Stimulated activated CD4-positive, alpha-beta T cell treated with anti-CD3 and anti-CD28 coated beads, Interleukin-15, amount 100 ng/mL, for 1 hour (primary cell): Measurements from ENCODE around the gene CEACAM7.

Experiments used
- DNase-seq, 2 donors: peaks; one replicate each; pipeline ENCODE4 v3.0.0-alpha.2; 2020; ENCODE audit warnings: low read depth in 1 of 2, low spot score in 1 of 2

The CEACAM7 gene

DNA sequence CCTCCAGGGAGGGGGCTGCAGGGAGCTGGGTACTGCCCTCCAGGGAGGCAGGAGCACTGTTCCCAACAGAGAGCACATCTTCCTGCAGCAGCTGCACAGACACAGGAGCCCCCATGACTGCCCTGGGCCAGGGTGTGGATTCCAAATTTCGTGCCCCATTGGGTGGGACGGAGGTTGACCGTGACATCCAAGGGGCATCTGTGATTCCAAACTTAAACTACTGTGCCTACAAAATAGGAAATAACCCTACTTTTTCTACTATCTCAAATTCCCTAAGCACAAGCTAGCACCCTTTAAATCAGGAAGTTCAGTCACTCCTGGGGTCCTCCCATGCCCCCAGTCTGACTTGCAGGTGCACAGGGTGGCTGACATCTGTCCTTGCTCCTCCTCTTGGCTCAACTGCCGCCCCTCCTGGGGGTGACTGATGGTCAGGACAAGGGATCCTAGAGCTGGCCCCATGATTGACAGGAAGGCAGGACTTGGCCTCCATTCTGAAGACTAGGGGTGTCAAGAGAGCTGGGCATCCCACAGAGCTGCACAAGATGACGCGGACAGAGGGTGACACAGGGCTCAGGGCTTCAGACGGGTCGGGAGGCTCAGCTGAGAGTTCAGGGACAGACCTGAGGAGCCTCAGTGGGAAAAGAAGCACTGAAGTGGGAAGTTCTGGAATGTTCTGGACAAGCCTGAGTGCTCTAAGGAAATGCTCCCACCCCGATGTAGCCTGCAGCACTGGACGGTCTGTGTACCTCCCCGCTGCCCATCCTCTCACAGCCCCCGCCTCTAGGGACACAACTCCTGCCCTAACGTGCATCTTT is 12.5 kb upstream of the CEACAM7 start:
- DNase-seq = no peak

DNA sequence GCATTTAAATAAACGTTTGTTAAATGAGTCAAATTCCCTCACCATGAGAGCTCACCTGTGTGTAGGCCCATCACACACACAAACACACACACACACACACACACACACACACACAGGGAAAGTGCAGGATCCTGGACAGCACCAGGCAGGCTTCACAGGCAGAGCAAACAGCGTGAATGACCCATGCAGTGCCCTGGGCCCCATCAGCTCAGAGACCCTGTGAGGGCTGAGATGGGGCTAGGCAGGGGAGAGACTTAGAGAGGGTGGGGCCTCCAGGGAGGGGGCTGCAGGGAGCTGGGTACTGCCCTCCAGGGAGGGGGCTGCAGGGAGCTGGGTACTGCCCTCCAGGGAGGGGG is 11.9 kb upstream of the CEACAM7 start:
- no peak for DNase-seq

DNA sequence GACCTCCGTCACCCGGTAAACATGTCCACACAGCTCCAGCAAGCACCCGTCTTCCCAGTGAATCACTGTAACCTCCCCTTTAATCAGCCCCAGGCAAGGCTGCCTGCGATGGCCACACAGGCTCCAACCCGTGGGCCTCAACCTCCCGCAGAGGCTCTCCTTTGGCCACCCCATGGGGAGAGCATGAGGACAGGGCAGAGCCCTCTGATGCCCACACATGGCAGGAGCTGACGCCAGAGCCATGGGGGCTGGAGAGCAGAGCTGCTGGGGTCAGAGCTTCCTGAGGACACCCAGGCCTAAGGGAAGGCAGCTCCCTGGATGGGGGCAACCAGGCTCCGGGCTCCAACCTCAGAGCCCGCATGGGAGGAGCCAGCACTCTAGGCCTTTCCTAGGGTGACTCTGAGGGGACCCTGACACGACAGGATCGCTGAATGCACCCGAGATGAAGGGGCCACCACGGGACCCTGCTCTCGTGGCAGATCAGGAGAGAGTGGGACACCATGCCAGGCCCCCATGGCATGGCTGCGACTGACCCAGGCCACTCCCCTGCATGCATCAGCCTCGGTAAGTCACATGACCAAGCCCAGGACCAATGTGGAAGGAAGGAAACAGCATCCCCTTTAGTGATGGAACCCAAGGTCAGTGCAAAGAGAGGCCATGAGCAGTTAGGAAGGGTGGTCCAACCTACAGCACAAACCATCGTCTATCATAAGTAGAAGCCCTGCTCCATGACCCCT is 11.3 kb upstream of the CEACAM7 start:
- no peak for DNase-seq

DNA sequence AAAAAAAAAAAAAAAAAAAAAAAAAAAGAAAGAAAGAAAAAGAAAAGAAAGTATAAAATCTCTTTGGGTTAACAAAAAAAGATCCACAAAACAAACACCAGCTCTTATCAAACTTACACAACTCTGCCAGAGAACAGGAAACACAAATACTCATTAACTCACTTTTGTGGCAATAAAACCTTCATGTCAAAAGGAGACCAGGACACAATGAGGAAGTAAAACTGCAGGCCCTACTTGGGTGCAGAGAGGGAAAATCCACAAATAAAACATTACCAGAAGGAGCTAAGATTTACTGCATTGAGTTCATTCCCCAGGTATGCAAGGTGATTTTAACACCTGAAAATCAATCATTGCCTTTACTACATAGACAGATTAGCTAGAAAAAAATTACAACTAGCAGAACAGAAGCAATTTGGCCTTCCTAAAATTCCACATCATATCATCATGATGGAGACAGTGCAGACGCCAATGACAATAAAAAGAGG is 10.7 kb upstream of the CEACAM7 start:
- no peak for DNase-seq

DNA sequence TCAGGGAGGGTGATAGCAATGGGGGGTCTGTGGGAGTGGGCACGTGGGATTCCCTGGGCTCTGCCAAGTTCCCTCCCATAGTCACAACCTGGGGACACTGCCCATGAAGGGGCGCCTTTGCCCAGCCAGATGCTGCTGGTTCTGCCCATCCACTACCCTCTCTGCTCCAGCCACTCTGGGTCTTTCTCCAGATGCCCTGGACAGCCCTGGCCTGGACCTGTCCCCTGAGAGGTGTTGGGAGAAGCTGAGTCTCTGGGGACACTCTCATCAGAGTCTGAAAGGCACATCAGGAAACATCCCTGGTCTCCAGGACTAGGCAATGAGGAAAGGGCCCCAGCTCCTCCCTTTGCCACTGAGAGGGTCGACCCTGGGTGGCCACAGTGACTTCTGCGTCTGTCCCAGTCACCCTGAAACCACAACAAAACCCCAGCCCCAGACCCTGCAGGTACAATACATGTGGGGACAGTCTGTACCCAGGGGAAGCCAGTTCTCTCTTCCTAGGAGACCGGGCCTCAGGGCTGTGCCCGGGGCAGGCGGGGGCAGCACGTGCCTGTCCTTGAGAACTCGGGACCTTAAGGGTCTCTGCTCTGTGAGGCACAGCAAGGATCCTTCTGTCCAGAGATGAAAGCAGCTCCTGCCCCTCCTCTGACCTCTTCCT is 9.3 kb upstream of the CEACAM7 start:
- DNase-seq = no peak

DNA sequence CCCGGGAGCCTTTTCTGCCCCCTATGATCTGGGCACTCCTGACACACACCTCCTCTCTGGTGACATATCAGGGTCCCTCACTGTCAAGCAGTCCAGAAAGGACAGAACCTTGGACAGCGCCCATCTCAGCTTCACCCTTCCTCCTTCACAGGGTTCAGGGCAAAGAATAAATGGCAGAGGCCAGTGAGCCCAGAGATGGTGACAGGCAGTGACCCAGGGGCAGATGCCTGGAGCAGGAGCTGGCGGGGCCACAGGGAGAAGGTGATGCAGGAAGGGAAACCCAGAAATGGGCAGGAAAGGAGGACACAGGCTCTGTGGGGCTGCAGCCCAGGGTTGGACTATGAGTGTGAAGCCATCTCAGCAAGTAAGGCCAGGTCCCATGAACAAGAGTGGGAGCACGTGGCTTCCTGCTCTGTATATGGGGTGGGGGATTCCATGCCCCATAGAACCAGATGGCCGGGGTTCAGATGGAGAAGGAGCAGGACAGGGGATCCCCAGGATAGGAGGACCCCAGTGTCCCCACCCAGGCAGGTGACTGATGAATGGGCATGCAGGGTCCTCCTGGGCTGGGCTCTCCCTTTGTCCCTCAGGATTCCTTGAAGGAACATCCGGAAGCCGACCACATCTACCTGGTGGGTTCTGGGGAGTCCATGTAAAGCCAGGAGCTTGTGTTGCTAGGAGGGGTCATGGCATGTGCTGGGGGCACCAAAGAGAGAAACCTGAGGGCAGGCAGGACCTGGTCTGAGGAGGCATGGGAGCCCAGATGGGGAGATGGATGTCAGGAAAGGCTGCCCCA is 8.5 kb upstream of the CEACAM7 start:
- DNase-seq = no peak

DNA sequence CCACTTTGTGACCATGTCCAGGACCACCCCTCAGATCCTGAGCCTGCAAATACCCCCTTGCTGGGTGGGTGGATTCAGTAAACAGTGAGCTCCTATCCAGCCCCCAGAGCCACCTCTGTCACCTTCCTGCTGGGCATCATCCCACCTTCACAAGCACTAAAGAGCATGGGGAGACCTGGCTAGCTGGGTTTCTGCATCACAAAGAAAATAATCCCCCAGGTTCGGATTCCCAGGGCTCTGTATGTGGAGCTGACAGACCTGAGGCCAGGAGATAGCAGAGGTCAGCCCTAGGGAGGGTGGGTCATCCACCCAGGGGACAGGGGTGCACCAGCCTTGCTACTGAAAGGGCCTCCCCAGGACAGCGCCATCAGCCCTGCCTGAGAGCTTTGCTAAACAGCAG is 7.7 kb upstream of the CEACAM7 start:
- no peak for DNase-seq

DNA sequence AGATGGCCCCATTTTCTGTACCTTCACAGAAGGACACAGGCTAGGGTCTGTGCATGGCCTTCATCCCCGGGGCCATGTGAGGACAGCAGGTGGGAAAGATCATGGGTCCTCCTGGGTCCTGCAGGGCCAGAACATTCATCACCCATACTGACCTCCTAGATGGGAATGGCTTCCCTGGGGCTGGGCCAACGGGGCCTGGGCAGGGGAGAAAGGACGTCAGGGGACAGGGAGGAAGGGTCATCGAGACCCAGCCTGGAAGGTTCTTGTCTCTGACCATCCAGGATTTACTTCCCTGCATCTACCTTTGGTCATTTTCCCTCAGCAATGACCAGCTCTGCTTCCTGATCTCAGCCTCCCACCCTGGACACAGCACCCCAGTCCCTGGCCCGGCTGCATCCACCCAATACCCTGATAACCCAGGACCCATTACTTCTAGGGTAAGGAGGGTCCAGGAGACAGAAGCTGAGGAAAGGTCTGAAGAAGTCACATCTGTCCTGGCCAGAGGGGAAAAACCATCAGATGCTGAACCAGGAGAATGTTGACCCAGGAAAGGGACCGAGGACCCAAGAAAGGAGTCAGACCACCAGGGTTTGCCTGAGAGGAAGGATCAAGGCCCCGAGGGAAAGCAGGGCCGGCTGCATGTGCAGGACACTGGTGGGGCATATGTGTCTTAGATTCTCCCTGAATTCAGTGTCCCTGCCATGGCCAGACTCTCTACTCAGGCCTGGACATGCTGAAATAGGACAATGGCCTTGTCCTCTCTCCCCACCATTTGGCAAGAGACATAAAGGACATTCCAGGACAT is 7.0 kb upstream of the CEACAM7 start:
- DNase-seq = no peak

DNA sequence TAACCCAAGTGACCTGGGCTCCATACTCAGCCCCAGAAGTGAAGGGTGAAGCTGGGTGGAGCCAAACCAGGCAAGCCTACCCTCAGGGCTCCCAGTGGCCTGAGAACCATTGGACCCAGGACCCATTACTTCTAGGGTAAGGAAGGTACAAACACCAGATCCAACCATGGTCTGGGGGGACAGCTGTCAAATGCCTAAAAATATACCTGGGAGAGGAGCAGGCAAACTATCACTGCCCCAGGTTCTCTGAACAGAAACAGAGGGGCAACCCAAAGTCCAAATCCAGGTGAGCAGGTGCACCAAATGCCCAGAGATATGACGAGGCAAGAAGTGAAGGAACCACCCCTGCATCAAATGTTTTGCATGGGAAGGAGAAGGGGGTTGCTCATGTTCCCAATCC is 6.1 kb upstream of the CEACAM7 start:
- DNase-seq = no peak

DNA sequence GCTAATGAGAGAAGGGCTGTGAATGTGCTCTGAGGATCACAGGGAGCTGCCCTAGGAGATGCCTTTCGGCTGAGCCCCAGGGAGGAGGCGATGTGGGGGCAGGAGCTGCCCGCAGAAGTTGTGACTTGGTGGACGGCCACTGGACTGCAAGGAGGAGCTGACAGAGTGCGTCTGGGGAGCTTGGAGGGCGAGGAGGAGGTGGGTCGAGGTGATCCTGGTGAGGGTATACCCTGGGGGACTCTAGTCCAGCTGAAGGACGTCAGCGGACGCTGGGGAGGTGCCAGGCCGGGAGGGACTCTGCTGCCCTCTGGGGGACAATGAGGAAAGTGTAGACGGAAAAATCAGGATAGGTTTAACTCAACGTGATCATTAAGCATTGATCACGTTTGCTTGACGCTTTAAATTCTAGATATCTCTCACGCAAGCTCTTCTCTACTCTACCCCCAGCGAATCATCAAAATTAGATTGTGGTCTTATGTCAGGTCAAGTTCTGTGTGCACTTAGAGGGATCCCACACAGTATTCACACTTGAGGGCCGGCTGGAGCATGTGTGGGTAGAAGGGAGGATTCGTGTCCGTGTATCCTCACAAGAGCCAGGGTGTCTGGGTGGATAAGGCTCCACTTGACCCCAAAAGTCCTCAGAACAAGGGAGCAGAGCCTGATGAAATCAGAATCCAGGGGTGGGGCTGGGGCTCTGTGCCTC is 3.3 kb upstream of the CEACAM7 start:
- no peak for DNase-seq

DNA sequence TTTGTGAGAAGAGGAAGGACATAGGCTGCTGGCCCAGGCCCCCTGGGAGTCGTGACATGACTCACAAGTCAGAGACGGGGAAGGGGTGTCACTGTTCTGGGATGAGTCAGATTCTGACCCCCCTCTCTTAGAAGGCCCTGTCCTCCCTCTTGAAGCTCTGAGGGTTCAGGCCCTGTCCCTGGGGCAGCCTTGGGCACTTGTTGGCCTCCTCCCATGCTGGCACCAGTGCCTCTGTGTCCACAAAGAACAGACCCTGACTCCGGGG is 2.7 kb upstream of the CEACAM7 start:
- no peak for DNase-seq

DNA sequence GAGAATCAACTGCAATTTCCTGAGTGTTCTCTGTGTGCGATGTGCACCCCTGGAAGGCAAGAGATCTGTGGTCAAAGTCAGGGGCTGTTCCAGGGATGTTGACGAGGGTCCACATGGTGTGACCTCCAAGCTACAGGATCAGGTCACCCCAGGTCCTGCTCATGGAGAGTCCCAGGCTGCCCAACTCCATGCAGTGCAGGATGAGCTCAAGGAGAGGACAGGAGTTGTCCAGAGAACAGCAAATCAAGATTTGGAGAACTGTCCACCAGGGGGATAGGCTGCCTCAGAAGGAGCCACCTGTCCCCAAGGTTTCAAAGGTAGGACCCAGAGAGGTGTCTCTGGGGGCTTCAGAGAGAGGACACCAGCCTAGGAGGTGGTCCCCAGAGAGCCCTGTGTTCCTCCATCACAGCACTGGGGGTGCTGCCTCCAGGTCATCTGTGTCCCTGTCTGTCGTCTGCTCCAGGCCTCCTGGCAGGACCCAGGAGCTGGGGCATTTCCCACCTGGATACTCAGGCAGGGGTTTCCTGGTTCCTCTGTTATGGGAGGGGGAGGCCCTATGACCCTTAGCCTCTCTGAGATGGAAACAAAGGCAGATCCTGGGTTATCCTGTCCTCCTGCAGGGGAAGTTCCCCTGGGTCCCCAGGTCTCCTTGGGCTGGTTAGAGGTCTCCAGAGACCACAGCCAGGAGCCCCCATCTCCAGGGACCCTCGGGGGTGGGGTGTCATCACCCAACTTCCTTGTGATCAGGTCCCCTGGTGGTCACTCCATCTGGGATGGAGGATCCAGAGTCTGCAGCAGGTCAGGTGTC is 2.1 kb upstream of the CEACAM7 start:
- no peak for DNase-seq

DNA sequence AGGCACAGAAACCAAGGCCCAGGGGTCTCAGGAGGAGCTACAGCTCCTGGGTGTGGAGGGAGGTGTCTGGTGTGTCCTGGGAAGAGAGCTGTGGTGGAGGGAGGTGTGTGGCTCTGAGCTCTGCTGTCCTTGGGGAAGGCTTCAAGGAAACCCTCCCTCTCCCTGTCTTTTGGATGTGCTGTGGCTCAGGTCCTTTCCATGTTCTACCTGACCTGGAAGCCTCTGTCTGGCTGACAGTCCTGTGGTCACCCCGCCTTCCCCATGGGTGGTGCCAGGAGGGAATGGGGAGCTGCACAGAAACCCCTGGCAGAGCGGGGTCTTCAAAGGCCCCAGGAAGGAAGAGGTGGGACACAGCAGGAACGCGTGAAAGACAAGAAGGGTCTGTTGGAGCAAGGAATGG is 617 bp upstream of the CEACAM7 start:
- DNase-seq = no peak

DNA sequence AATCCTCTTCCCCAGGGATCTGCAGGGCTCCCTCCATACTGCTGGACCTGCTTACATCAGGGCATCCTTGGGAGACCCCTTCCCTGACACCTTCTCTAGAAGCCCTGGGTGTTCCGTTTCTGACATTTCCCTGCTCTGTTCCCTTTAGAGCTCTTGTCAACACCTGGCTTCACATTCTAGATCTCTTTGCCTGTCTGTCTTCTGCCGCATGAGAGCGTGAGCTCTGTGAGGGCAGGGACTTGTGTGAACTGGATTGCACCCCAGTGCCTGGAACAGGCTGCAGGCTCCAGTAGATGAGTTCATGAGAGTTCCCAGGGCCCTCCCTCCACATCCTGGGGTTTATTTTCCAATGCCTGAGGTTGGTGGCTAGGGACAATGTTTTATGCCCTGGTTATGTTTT is 651 bp downstream of the CEACAM7 start:
- no peak for DNase-seq

DNA sequence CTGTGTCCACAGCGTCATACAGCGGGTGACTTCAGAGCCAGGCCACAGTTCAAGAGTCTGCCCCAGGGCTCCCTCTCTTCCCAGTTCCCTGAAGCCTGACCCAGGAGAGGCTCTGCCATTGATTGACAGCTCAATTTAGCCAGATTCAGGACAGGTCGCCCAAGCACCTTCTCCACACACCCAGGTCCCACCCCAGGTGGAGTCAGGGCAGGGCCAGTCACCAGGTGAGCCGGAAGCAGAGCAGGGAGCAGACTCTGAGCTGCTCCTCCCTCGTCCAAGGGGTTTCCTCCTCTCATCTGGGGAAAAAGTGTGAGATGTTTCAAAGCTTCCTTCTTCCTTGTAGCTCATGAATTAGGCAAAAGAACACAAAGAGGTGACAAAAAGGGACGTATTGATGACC is 5.6 kb downstream of the CEACAM7 start:
- DNase-seq = no peak

DNA sequence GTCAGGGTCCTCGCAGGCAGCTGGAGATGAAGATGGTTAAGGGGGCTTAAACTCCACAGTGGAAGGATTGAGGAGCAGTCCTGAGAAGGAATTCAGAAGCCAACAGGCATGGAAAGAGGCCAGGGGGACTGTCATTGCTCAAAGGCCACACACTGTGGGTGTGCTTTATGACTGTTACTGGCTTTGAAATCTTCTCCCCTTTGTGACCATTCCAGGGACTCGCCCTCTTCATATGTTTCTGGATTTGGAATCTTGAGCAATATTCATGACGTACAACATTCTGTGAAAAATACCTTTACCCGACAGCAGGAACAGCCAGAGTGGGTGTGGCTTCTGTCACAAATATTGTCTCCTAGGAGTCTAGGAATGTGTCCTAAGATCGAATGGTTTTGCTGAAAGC is 16.6 kb downstream of the CEACAM7 start:
- DNase-seq = no peak

DNA sequence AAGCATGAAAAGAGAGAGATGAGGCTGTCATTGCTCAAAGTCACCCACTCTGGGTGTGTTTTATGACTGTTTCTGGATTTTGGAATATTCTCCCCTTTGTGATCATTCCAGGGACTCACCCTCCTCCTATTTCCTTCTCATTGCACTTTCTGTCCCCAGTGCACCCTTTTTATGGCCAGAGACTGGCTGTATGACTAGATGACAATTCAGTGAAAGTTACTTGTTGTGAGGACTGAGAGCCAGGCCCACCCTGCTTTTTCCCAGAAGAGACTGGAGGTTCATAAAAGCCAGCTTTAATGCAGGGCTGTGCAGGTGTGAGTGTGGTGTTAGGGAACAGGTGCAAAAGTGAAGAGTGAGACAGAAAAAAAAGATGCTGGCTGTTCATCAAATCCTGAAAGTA is 17.3 kb downstream of the CEACAM7 start:
- DNase-seq = no peak

DNA sequence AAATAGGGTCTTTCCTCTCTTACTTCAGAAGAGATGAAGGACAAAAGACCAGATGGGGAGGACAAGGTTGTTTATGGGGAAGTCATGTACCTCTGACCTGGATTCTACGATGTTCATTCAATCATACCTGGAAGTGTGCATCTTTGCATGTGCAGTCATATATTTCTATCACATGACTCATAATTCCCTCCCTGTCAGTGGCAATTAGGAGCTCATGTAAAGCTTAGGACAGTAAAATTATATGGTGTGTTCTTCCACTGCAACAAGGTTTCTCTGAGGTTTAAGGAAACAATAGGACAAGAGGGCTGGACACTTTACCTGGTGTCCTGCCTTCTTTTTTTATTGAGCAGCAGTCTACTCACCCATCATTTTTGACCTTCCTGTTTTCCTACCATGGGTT is 19.8 kb downstream of the CEACAM7 start:
- no peak for DNase-seq

DNA sequence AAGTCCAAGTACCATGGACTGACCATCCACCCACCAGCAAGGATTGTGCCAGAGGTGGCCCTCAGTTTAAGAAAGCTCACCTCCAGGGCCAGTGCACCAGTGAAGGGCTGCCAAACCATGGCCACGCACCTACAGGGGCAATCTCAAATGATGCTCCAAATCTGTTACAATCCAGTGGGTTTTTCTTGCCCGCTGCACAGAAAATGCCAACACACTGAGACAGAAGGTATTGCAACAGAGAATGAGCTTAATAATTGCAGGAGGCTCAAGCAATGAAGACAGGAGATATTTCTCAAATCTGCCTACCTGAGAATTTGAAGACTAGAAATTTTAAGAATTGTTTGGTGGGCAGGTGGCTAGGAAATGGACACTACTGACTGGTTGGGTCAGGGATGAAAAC is 22.0 kb downstream of the CEACAM7 start:
- DNase-seq = no peak
